Stimulated activated CD4-positive, alpha-beta T cell treated with anti-CD3 and anti-CD28 coated beads, Interleukin-4, amount 100 ng/mL, for 4 hours (primary cell): ENCODE measurements around the gene PGR.

Experiments
- DNase-seq, 2 experiments: peaks; one replicate each; pipeline ENCODE4 v3.0.0-alpha.2; 2020

PGR gene

DNA sequence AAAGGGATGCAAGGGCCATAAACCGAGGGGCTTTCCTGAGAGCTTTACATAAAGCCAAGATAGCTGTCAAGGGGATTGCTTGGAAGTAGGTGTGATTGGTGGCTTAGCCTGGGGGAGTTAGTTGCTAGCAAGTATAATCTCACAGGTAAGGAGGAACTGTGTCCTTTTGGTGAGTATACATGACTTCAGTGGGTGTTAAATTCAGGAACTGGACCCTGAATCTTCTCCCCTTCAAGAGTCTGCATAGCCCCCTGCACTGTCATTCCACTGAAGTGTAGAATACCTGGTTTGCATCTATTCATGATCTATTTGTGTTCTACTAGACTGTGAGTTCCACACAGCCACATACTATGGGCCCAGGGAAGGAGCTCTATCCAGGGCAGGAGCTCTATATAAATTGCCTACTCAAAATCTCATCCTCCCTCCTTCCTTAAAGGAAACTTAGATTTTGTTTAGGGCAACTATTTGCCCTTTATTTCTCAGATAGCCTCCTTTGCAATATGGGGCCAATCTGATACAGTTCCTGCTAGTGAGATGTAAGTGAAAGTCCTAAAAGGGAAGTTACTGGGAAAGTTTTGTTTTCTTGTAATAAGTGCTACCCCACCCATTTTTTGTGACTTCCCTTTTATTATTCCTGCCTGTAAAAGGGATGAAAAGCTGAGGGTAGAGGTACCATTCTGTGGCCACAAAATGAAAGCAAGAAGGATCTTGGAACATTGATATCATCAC is 120.5 kb downstream of the PGR start:
- DNase-seq = no peak

GRCh38 chr11:101003468-101003867 is 126.1 kb downstream of the PGR start:
- DNase-seq = no peak

DNA sequence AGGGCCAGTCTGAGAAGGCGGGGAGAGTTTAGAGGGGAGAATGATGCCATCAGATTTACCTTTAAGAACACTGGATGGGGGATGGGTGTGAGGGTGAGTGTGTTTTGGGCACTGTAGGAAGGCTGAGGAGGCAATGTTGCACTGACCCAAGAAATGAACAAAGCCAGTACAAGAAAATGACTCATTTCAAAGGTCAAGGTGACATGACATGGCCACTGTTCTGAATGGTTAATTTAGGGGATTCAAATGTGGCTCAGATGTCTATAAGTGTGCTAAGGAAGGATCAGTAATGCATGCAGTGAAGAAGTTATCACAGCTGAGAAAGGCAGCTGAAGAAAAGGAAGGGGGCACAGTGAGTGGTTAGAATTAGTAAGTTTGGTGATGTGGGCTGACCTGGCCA is 129.9 kb downstream of the PGR start:
- no peak for DNase-seq

DNA sequence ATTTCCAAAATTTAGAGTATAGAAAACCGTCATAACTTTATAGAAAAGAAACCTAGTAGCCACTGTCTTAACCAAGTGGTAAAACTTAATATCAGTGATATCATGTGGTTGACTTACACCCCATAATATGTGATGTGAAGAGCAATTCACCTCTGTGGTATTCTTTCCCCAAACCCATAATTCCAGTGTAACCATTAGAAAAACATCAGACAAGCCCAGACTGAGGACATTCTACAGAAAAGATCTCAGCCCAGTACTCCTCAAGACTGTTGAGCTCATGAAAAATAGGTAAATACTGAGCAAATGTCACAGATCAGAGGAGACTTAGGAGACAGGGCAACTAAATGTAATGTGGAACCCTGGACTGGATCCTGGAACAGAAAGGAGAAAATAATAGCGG is 134.6 kb downstream of the PGR start:
- DNase-seq = no peak

DNA sequence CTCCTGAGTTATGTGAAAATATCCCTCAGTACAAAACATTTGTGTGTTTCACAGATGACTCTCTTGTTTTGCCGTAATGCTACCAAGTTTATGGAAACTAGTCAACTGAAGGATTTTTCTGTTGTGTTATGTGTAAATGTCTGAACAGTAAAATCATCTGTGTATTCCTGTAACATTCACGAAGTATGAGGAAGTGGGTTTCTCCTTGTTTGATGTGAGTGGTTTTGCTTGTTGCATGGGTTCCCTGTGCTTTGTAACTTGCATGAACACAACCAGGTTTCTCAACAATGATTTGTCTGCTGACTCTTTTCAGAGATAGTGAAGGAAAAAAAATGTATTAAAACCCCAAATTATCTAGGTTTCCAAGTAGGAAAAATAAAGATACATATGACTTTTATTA is 138.1 kb downstream of the PGR start:
- no peak for DNase-seq

DNA sequence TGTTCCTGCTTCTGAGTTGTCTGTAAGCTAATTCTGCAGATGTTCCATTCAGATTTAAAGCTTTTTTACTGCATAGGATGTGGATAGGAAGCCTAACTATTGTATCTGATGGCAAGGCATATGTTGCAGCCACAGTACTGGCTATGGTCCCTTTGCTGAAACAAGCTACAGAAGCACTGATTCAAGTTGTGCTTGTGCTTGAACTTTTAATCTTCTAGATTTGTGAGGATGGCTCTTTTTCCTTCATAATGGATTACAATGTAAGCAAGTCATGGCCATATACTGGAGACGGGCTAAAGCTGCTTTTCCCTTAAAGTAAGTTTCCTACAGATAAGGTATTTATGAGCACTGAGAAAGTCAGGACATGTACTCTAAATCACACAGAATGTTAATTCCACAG is 138.7 kb downstream of the PGR start:
- DNase-seq = no peak

DNA sequence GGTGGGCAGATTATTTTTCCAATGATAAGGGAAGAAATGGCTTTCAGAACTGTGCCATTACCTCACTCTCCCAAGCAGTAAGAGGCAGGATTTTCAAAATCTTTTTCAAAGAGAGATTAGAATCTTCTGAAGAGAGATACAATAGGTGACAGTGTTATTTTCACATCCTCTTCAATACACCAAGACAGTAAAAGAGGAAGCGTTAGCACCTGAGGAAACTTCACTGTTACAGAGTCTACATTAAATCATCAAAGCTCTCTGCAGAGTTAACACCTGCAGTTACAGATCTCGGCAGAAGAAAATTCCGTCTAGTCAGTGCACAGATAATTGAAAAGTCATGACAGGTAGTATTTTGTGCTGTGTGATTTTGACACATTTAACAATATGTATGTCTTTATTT is 144.9 kb downstream of the PGR start:
- DNase-seq = no peak

DNA sequence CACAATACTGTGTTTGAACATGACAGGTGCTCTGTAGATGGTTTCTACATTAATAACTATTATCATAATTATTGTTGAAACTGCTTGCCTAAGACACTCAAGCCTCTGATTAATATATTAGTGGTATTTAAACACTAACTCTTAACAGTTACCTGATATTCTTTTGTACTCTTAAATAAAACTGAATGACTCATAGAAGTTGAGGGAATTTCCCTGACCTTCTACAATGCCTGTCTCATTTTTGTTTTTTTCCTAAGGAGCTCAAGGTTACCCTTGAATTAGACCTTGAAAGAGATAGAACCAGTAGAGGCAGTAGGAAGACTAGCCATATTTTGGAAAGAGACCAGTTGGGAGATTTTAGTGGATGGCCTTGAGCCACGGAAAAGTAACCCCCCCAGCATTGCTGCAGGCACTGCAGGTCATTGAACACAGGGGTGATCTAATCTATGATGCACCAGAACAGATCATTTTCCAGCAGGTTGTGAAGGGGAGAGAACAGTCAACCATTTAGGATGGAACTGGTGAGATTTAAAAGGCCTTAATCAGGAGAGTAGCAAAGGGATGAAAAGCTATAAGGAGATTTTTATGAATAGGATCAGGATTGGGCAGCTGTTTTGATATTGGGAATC is 148.3 kb downstream of the PGR start:
- no peak for DNase-seq

- DNase-seq = no peak
Observed at GRCh38 chr11:100980156-100980555, 149.5 kb downstream of the PGR start.
